Suprapubic skin (tissue), 4 donors: ENCODE measurements around the gene PRSS27.
"Not testable (repeated sequence)": the region's sequence is repeated elsewhere in the genome, so short reads cannot be mapped to it uniquely, and the experiment has no call there.

Experiments
- EP300 ChIP-seq: sonication (generic); formaldehyde crosslinking; IDR thresholded peaks from one replicate; pipeline ENCODE4 v1.6.1; 2017; ENCODE audit warnings: antibody characterized with exemption
- POLR2AphosphoS5 ChIP-seq, 3 donors: sonication (generic); formaldehyde crosslinking; IDR thresholded peaks; one replicate each; pipeline ENCODE4 v1.6.1; 2017; ENCODE audit warnings: antibody characterized with exemption in 3 of 3
- TF ChIP-seq, protein P1 (sequence below), 2 donors: fragments of 200-600 bp in 1 of 2; fragments of 450-650 bp in 1 of 2; sonication (generic) in 1 of 2; IDR thresholded peaks; one replicate each; pipeline ENCODE4 v1.5.1; 2016 to 2019; ENCODE audit warnings: antibody characterized with exemption in 2 of 2, mild to moderate bottlenecking in 1 of 2, moderate library complexity in 1 of 2

DNA sequence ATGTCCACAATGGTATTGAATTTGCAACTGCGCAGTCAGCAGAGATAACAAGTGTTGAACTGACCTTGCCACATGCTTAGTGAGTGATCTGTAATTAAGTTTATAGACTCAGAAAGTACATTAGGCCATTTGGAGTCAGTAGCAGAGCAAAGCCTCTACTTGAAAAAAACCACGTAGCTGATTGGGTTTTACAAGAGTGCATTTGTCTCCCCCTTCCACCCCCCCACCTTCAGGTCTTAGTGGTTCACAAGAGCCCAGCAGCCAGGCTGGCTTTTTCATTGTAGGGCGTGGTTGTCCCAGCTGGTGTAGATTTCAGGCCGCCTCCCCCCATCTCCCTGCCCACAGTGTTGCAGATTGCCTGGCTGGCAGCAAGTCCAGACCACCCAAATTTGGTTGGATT is 40.1 kb downstream of the PRSS27 start:
- TF ChIP-seq, protein P1, sequence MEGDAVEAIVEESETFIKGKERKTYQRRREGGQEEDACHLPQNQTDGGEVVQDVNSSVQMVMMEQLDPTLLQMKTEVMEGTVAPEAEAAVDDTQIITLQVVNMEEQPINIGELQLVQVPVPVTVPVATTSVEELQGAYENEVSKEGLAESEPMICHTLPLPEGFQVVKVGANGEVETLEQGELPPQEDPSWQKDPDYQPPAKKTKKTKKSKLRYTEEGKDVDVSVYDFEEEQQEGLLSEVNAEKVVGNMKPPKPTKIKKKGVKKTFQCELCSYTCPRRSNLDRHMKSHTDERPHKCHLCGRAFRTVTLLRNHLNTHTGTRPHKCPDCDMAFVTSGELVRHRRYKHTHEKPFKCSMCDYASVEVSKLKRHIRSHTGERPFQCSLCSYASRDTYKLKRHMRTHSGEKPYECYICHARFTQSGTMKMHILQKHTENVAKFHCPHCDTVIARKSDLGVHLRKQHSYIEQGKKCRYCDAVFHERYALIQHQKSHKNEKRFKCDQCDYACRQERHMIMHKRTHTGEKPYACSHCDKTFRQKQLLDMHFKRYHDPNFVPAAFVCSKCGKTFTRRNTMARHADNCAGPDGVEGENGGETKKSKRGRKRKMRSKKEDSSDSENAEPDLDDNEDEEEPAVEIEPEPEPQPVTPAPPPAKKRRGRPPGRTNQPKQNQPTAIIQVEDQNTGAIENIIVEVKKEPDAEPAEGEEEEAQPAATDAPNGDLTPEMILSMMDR (IDR thresholded peaks at IDR 0.05), result not testable (repeated sequence)
- TF ChIP-seq EP300; POLR2AphosphoS5 (IDR thresholded peaks at IDR 0.05): not testable (repeated sequence)
